OCI-M1 (cell line): Measurements from ENCODE around the gene ROBO3.

Experiments used
- DNase-seq: peaks from one replicate; lab custom pipeline; 2025; lab: John Stamatoyannopoulos, UW

The ROBO3 gene

GRCh38 chr11:124920356-124920755, 55.1 kb downstream of the ROBO3 start:
- no peak for DNase-seq

GRCh38 chr11:124920870-124921609, 55.8 kb downstream of the ROBO3 start:
- no peak for DNase-seq

- DNase-seq = no peak
These were observed 57.6 kb downstream of the ROBO3 start for GRCh38 chr11:124922831-124923230.

- no peak for DNase-seq
These were observed 58.1 kb downstream of the ROBO3 start for GRCh38 chr11:124923296-124923695.

- no peak for DNase-seq
These were observed 63.9 kb downstream of the ROBO3 start for GRCh38 chr11:124928942-124929665.

- no peak for DNase-seq
These were observed 65.6 kb downstream of the ROBO3 start for GRCh38 chr11:124930799-124931198.
